Right renal cortex interstitium (tissue), 3 donors: ENCODE data around the gene COMMD1. TPM values are rescaled to one million over a fixed set of nuclear protein-coding genes. Genes with fewer than 3 reads are reported as not detected.

ENCODE experiments used
- DNase-seq, 3 donors: peaks; one replicate each; pipeline ENCODE4 v3.0.0-alpha.2; 2013; ENCODE audit warnings: low read depth in 3 of 3, low spot score in 2 of 3
- polyA plus RNA-seq, 3 donors: library from polyadenylated mRNA; unstranded; fragments of 120-200 nt; gene quantifications; one replicate each; pipeline ENCODE4 v1.2.1, GENCODE V29; 2013; ENCODE audit not compliant: insufficient read length in 3 of 3

COMMD1 gene
- polyA plus RNA-seq, 3 donors: 56.0 to 75.3 (median 73.6) TPM

GRCh38 chr2:62056341-62056740 is 150.9 kb downstream of the COMMD1 start:
- DNase-seq: no peak

DNA sequence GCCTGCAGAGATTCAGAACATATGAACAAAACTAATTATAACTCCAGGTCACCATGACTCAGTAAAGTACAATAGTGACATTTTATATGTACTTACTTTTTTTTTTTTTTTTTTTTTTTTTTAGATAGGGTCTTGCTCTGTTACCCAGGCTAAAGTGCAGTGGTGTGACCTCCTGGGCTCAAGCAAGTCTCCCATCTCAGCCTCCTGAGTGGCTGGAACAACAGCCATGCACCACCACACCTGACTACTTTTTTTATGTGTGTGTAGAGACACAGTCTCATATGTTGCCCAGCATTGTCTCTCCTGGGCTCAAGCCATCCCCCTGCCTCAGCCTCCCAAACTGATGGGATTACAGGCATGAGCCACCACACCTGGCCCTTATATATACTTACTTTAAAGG is 159.8 kb downstream of the COMMD1 start:
- no peak for DNase-seq

- no peak for DNase-seq
Measured at GRCh38 chr2:62071126-62071598, 165.7 kb downstream of the COMMD1 start.

- DNase-seq: no peak
Measured at GRCh38 chr2:62071760-62072680, 166.5 kb downstream of the COMMD1 start.

DNA sequence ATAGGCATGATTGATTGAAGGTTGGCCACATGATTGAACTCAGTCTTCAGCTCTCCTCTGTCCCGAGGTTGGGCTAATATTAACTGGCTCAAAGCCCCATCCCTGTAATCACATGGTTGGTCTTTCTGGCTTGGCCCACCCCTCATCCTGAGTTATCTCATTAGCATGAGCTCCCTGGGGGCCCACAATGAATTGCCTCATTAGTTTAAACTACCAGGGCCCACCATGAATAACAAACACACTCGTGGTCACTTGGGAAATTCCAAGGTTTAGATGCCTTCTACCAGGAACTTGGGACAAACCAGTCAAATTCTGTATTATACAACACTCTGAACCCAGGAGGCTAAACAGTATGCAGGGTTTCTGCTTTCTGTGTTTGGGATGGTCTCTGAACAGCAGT is 168.8 kb downstream of the COMMD1 start:
- no peak for DNase-seq

GRCh38 chr2:62076980-62077638 is 171.6 kb downstream of the COMMD1 start:
- no peak for DNase-seq

GRCh38 chr2:62084801-62085200 is 179.3 kb downstream of the COMMD1 start:
- no peak for DNase-seq

- no peak for DNase-seq
Measured at GRCh38 chr2:62089658-62090057, 184.2 kb downstream of the COMMD1 start.

GRCh38 chr2:62091471-62091870 is 186.0 kb downstream of the COMMD1 start:
- no peak for DNase-seq

DNA sequence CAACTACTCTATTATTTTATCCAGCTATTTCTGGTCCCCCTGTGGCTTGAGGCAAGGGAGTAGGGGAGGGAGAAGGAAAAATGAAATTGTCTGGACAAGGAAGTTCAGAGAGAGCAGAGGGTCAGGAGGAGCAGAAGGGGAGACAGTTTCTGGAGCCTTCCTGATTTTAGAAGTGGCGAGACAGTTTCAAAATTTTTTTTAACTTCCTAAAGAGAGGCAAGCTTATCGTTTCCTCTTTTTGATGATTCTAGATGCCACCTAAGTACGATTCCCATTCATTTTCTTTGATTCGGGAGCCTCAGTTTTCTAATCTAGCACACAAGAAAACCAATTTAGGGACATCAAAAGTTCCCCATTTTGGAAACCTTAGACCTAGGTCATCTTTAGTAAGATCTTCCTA is 193.6 kb downstream of the COMMD1 start:
- no peak for DNase-seq

- no peak for DNase-seq
Measured at GRCh38 chr2:62099523-62100175, 194.2 kb downstream of the COMMD1 start.

DNA sequence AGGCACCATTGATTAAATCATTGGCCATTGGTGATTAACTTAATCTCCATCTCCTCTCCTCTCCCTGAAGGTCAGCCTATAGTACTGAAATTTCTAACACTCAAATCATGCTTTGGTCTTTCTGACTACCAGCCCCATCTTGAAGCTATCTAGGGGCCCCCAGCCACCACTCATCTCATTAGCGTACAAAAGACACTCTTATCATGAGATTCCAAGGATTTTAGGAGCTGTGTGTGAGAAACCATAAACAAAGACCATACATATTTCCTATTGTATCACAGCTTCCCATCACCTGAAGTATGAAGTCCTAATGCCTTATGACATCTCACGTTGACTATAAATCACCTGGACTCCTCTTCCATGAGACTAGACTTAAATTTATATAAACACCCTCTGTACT is 196.4 kb downstream of the COMMD1 start:
- no peak for DNase-seq

GRCh38 chr2:62102402-62102920 is 197.0 kb downstream of the COMMD1 start:
- DNase-seq: no peak

DNA sequence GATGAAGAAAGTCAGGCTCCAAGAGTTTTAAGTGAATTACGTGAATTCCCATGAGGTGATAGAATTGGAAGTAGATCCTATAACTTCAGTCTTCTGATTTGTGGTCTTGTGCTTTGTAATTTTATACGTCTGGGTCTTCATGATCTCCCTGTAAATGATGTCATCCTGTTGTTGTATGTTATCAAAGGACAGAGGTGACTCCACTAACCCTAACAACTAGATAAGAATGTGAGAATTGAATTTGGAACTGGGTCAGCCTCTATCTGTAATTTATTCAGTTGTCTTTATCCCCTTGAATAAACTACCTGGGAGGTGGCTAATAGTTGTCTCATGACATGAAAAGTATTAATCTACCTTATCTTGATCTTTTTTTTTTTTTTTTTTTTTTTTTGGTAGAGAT is 204.1 kb downstream of the COMMD1 start:
- DNase-seq: no peak

- DNase-seq: no peak
Measured at GRCh38 chr2:62110415-62111025, 205.0 kb downstream of the COMMD1 start.

GRCh38 chr2:62112179-62112578 is 206.7 kb downstream of the COMMD1 start:
- DNase-seq: peak in 2 of 3 donors; percentile 4 to 15

DNA sequence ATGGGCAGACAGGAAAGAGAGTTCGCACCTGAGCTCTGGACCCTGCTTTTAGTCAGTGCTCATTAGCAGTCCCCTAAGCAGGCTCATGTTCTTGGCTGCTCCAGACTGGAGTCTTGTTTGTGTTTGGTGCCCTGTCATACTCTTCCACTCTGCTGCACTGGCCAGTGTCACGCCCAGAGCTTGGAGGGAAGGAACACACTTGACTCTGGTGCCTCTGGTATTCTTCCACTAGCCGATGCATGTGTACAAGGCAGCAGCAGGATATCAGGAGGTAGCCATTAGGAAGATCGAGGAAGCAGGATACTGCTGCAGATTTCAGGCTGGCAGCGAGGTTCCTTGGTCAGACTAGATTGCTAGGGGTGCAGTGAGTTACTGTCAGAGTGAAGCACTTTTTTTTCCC is 209.1 kb downstream of the COMMD1 start:
- no peak for DNase-seq

DNA sequence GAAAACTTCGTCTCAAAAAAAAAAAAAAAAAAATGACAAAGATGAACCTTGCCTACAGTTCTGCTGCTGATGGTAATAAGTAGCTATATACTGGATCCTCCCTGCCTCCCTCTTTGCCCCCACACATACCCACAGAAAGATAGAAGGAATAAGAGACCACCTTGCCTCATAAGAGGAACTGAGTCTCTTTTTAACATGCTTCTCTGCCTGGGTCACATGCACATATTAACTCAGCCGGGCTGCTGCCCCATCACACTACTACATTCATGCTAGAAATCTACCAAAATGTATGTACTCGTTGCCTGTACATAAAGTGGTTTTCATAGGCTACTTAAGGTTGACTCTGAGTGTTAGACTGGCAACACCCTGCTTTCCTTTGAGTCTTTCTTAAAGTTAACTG is 211.5 kb downstream of the COMMD1 start:
- DNase-seq: no peak

DNA sequence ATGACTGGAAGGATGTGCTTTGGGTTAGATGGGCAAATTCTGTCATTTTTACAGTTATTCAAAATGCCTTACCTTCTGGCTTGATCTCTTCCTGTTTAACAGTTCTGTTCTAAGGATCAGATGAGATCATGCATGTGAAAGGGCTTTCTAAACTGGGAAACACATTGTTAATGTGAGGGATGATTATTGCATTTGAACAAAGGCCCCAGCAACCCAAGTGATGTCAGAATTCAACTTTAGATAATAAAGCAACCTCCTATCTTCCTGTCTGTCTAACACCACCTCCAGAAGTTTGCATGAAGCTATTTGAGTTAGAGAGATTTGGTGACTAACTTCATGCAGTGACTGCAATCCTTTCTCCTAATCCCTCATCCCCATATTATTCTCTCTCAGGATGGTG is 212.7 kb downstream of the COMMD1 start:
- DNase-seq: no peak

GRCh38 chr2:62119311-62119974 is 214.0 kb downstream of the COMMD1 start:
- no peak for DNase-seq
